Large intestine (tissue), 3 donors: ENCODE results near the gene PSKH1. TPM values are rescaled to one million over a fixed set of nuclear protein-coding genes. Genes with fewer than 3 reads are reported as not detected.

ENCODE experiments used
- DNase-seq, 2 donors: peaks; one replicate each; pipeline versions ENCODE4 v3.0.0 to v3.0.0-alpha.2; 2013
- H3K27ac ChIP-seq: one replicate; pipeline ENCODE4 v1.5.1; 2013; ENCODE audit warnings: low read length
- H3K27me3 ChIP-seq: 2 replicates; pipeline ENCODE4 v1.6.1; 2013; ENCODE audit warnings: low read length; ENCODE audit not compliant: control insufficient read depth, insufficient read depth
- H3K36me3 ChIP-seq: 2 replicates; pipeline ENCODE4 v1.6.1; 2013; ENCODE audit warnings: low read length; ENCODE audit not compliant: control insufficient read depth, insufficient read depth
- H3K4me1 ChIP-seq: one replicate; pipeline ENCODE4 v1.6.1; 2013; ENCODE audit warnings: low read length; ENCODE audit not compliant: control insufficient read depth, insufficient read depth
- H3K4me3 ChIP-seq: one replicate; pipeline ENCODE4 v1.5.1; 2013; ENCODE audit warnings: low read length
- H3K9me3 ChIP-seq: one replicate; pipeline ENCODE4 v1.6.1; 2013; ENCODE audit warnings: mild to moderate bottlenecking, low read depth, low read length, moderate library complexity; ENCODE audit not compliant: control insufficient read depth
- WGBS: methylation state at CpG from one replicate; pipeline ENCODE4 v1.1.5; 2013; ENCODE audit warnings: low lambda C conversion rate; ENCODE audit not compliant: insufficient coverage; 5-methylcytosine and 5-hydroxymethylcytosine counted together
- polyA plus RNA-seq: library from polyadenylated mRNA; unstranded; fragments of 120-200 nt; gene quantifications from one replicate; pipeline ENCODE4 v1.2.1, GENCODE V29; 2013

The PSKH1 gene
- polyA plus RNA-seq, 1 donor = 24.2 TPM

DNA sequence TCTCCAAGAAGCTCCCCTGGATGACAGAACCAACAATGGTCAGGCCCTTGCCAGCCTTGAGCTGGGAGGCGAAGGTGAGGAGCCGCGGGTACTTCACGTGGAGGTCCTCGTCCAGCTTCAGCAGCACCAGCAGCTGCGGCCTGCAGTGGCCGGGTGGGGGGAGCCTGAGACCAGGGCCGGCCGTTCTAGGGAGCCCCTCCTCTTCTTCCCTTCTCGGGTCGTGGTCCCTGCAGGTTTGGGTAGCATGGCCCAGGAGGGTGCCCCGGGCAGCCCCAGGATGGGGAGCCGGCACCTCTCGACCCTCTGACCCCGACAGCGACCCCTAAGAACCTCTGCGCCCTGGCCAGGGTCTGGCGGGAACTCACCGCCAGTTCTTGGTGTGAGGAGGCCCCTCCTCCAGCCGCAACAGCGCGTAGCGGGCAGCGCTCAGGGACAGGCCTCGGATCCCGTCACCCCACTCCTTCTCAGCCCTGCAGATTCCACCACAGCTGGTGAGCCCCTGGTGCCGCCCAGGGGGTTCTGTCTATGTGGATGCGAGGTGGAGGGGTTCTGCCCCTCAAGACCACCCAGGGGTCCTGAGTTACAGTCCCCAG is 54.0 kb downstream of the PSKH1 start:
- WGBS = no CpG with 5 or more reads among the region's 28 CpGs

DNA sequence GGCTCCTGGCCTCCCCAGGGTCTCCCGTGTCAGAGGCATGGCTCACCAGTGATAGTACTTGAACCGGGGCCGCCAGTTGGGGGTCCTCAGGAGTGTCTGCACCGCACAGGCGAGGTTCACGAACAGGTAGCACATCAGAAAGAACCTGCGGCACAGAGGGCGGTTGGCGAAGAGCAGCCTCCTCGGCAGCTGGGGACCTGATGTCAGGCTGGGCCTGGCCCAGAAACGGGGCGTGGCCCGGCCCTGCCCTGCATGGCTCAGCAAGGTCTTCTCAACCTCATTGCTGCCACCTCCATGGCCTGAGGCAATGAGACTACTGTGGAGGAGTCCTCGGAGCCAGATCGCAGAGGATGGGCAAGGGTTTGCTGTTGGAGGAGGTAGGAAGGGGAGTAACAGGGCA is 55.0 kb downstream of the PSKH1 start:
- Histone ChIP-seq H3K9me3 (peaks cover 10% of the 10 kb centered on the region), H3K27me3 (no peaks in the 10 kb centered on the region), H3K27ac (no peak overlapping the region), H3K36me3 (peaks cover 66% of the 10 kb centered on the region), H3K4me1 (peaks cover 11% of the 10 kb centered on the region), H3K4me3 (no peak overlapping the region)
- no peak for DNase-seq
- WGBS = no CpG with 5 or more reads among the region's 15 CpGs

More for the DNA sequence above, 54.0 kb downstream of the PSKH1 start:
- Histone ChIP-seq H3K27ac (no peak overlapping the region), H3K4me1 (peaks cover 11% of the 10 kb centered on the region), H3K27me3 (no peaks in the 10 kb centered on the region), H3K4me3 (no peak overlapping the region), H3K36me3 (peaks cover 73% of the 10 kb centered on the region), H3K9me3 (peaks cover 10% of the 10 kb centered on the region)
- no peak for DNase-seq

DNA sequence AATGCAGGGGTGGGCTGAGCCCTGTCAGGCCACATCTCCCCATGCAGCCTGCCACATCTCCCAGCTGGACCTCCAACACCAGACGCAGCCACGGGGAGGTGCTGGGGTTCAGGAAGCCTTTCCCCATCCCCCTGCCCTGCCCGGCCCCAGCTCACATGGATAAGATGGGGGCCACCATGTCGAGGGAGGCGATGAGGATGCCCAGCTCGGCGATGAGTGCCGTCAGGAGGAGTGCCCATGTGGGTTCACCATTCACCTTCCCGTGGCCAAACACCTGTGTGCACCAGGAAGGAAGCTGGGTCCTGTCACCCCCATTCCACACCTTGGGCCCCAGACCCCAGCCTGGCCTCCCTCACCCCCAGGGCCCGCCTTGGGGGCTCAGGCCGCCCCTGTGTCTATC is 56.6 kb downstream of the PSKH1 start:
- no peak for DNase-seq
- WGBS = no CpG with 5 or more reads among the region's 11 CpGs
- no peak overlapping the region for H3K4me3 ChIP-seq
- H3K27me3 ChIP-seq = no peaks in the 10 kb centered on the region
- peaks cover 10% of the 10 kb centered on the region for H3K9me3 ChIP-seq
- peaks cover 73% of the 10 kb centered on the region for H3K36me3 ChIP-seq
- no peak overlapping the region for H3K27ac ChIP-seq
- no peaks in the 10 kb centered on the region for H3K4me1 ChIP-seq

DNA sequence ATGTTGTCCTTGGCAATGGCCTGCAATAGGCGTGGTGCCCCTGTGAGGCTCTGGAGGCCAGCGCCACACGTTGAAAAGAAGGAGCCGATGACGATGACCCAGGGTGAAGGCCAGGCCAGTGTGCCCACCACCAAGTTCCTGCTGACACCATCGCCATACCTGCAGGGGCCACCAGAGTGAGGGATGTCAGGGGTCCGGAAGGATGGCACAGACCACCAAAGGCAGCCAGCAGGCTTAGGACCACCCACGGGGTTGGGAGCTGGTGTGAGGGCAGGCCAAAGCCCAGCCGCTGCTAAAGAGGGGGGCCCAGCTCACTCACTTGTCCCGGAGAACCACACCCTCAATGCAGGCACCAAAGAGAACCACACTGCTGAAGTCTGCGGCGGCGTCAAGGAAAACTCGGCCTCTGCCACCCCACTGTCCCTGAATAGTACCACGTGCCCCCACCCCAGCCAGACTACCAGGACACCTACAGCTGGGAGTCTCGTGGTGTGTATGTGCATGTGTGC is 57.3 kb downstream of the PSKH1 start:
- no peaks in the 10 kb centered on the region for H3K4me1 ChIP-seq
- H3K27me3 ChIP-seq = no peaks in the 10 kb centered on the region
- no peak overlapping the region for H3K4me3 ChIP-seq
- no peak overlapping the region for H3K27ac ChIP-seq
- no CpG with 5 or more reads among the region's 16 CpGs for whole genome bisulfite sequencing
- peaks cover 10% of the 10 kb centered on the region for H3K9me3 ChIP-seq
- no peak for DNase-seq
- peaks cover 74% of the 10 kb centered on the region for H3K36me3 ChIP-seq

DNA sequence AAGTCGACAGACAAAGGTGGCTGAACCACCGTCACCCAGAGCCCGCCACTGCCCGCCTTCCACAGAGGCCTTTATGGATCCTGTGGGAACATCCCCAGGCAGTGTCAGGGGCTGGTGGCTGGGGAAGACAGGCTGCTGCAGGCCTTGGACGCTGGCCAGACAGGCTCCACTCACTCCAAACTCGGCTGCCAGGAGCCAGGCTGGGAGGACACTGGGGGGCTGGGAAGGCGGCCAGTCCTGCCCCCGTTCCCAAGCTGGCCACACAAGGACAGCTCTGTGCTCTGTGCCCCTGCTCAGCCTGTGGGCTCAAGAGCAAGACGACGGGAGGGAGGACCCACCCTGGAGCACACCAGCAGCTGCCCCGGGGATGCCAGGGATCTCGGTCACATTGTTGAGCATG is 58.4 kb downstream of the PSKH1 start:
- H3K36me3 ChIP-seq = peaks cover 65% of the 10 kb centered on the region
- WGBS = no CpG with 5 or more reads among the region's 12 CpGs
- no peak overlapping the region for H3K27ac ChIP-seq
- no peaks in the 10 kb centered on the region for H3K4me1 ChIP-seq
- no peak overlapping the region for H3K4me3 ChIP-seq
- no peak for DNase-seq
- H3K27me3 ChIP-seq = no peaks in the 10 kb centered on the region
- H3K9me3 ChIP-seq = peaks cover 10% of the 10 kb centered on the region

DNA sequence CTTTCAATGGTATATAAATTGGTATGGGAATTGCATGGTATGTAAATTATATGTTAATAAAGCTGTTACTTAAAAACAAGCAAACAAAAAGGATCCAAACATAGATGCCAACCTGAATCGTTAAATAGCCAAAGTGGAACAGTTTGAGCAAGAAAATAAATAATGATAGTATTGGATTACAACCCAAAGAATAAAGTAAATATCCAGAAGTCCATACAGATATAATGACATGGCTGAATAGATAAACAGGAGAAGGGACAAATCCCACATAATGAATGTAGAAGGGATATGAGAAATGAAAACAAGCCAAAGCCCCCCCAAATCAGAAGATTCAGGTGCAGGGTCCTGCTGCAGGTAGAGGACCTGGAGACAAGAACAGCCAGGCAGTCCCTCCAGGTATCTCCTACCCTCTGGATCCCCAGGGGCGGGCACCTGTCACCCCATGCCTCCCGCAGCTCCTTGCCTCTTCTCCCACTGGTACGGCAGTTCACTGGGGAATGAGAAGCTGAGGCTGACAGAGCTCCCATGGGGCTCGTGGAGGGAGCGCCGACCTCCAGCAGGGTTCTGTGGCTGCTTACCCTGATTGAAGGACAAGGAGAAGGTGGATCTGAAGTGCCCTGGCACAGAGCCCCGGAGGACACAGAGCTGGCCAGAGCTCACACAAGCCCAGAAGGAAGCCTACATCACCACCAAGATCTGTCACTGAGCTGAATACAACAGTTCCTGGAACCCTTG is 60.8 kb downstream of the PSKH1 start:
- Histone ChIP-seq H3K9me3 (no peaks in the 10 kb centered on the region), H3K4me3 (no peak overlapping the region), H3K27me3 (no peaks in the 10 kb centered on the region), H3K4me1 (no peaks in the 10 kb centered on the region), H3K27ac (no peak overlapping the region), H3K36me3 (peaks cover 57% of the 10 kb centered on the region)
- WGBS = 80% methylated on average over 1 of the region's 8 CpGs
- no peak for DNase-seq

DNA sequence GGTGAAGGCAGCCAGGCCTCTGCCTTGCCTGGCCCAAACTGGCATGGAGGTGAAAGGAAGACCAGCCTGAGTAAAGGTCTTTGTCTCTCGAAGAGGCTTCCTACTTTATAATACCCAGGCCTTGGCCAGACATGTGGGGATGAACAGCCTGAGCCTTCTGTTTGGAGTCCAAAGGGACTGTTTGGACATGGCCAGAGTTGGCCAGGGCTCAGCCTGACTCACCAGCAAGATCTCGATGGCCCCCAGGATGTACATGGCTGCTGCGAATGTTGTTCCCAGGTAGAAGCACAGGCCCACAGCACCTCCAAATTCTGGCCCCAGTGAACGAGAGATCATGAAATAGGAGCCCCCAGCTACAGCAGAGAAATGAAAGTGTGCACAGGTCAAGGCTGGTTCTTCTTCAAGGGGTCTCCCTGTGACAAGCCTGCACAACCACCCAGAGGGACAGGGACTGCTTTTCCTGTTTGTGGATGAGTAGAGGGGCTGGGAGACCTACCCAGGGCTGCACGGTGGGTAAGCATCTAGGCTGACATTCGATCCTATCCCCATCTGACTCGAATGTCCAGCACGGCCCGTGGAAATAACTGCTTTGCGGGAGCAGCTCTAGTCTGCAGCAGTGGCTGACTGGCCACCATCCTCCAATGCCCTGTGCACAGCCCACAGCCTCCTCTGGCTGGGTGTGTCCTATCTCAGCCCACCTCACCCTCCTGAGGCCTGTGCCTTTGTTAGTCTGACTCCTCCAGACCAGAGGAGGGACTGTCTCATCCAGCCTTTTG is 61.6 kb downstream of the PSKH1 start:
- peaks cover 60% of the 10 kb centered on the region for H3K36me3 ChIP-seq

DNA sequence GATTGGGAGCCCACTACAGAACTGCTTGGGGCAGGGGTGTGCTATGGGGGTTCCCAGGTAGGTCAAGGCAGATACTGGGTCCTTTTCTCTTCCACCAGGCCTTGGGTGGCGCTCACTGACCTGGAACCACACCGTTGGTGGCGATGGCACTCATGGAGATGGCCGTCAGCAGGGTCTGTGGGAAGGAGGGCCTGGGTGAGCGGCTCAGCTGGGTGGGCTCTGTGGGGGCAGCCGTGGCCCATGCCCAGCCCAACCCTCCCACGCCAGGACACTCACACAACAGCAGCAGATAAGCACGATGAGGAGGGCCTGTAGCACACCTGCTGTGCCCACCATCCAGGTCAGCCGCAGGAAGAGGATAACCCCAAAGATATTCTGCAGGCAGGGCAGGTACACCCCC is 64.6 kb downstream of the PSKH1 start:
- no CpG with 5 or more reads among the region's 9 CpGs for WGBS
- H3K4me1 ChIP-seq = no peaks in the 10 kb centered on the region
- peaks cover 65% of the 10 kb centered on the region for H3K36me3 ChIP-seq
- no peak overlapping the region for H3K4me3 ChIP-seq
- DNase-seq = no peak
- no peak overlapping the region for H3K27ac ChIP-seq
- H3K27me3 ChIP-seq = no peaks in the 10 kb centered on the region
- H3K9me3 ChIP-seq = no peaks in the 10 kb centered on the region

More for the DNA sequence above, 61.6 kb downstream of the PSKH1 start:
- no CpG with 5 or more reads among the region's 10 CpGs for WGBS
- no peak overlapping the region for H3K4me3 ChIP-seq
- no peaks in the 10 kb centered on the region for H3K4me1 ChIP-seq
- H3K27me3 ChIP-seq = no peaks in the 10 kb centered on the region
- no peak for DNase-seq
- no peak overlapping the region for H3K27ac ChIP-seq
- no peaks in the 10 kb centered on the region for H3K9me3 ChIP-seq

DNA sequence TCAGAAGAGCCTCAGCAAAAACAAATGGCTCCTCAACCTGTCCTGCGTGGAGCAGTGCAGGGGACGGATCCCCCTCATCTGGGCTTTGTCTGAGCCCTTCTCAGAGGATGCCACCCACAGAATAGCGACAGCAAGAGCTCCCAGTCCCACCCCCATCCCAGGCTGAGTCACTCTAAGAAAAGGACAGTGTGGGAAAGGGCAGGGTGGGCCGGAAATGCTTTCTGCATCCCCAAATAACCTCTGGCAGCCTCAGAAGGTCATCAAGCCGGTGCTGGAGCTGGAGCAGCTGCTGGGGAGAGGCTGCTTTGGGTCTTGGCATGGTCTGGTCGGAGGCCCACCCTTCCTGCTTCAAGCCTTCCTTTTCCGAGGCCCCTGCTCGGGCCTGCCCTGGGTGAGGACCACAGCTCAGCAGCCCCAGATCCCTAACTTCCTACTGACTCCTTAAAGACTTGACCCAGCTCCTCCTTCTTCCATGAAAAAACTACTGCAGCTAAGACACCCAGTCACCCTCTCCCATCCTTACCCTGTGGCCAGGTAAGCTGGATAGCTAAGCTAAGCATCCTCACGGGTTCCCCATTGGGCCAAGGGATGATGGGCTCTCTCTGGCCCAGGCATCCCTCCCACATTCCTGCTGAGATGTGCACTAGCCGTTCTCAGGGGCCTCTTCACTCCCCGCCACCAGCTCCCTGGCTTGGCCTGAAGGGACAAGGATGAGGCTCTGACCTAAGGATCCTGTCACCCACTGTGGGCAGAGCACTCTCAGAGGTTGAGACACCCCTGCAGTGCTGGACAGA is 66.7 kb downstream of the PSKH1 start:
- Histone ChIP-seq H3K36me3 (peaks cover 58% of the 10 kb centered on the region), H3K9me3 (no peaks in the 10 kb centered on the region), H3K27me3 (no peaks in the 10 kb centered on the region), H3K4me1 (peaks cover 3% of the 10 kb centered on the region), H3K27ac (no peak overlapping the region), H3K4me3 (no peak overlapping the region)
- WGBS = no CpG with 5 or more reads among the region's 11 CpGs
- DNase-seq = no peak

DNA sequence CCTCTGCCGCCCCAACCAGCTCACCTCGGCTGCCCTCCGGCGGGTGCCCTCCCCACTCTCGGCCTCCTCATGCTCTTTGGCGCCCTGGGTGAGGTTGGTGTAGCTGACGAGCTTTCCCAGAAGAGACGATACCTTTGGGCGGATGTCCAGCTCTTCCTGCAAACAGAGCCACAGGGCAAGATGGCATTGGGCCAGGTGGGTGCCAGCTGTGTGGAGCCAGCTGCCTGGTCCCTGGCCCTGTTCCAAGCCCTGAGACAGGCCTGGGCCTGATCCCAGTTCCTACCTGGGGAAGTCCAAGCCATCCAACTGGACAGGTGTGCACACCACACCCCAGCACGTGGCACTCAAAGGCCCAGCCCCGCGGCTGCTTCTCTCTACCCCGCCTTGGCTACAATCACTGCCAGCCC is 68.5 kb downstream of the PSKH1 start:
- Histone ChIP-seq H3K27me3 (no peaks in the 10 kb centered on the region), H3K4me3 (no peak overlapping the region), H3K9me3 (no peaks in the 10 kb centered on the region), H3K4me1 (peaks cover 4% of the 10 kb centered on the region), H3K27ac (no peak overlapping the region), H3K36me3 (peaks cover 55% of the 10 kb centered on the region)
- no CpG with 5 or more reads among the region's 13 CpGs for WGBS
- DNase-seq = no peak
